Mesenchymal stem cell (in vitro differentiated cells and primary cell): ENCODE results near the gene TMEM192.

ENCODE experiments used
- DNase-seq: peaks from one replicate; pipeline ENCODE4 v3.0.0-alpha.2; 2013
- H2AFZ ChIP-seq: one replicate; pipeline ENCODE4 v1.6.1; 2013; ENCODE audit warnings: low read depth, mild to moderate bottlenecking, control low read depth, inconsistent platforms, low read length, moderate library complexity
- H2AK5ac ChIP-seq: 2 replicates; pipeline ENCODE4 v1.6.1; 2013; ENCODE audit warnings: low read length, moderate library complexity, mild to moderate bottlenecking, inconsistent platforms; ENCODE audit not compliant: severe bottlenecking
- H2BK120ac ChIP-seq: one replicate; pipeline ENCODE4 v1.6.1; 2013; ENCODE audit warnings: low read depth, mild to moderate bottlenecking, inconsistent platforms, low read length, moderate library complexity
- H2BK12ac ChIP-seq, 2 experiments: one replicate each; pipeline ENCODE4 v1.6.1; 2013; ENCODE audit warnings: inconsistent platforms in 2 of 2, low read length in 2 of 2, mild to moderate bottlenecking in 2 of 2, moderate library complexity in 2 of 2, control low read depth in 1 of 2
- H2BK15ac ChIP-seq: one replicate; pipeline ENCODE4 v1.6.1; 2013; ENCODE audit warnings: mild to moderate bottlenecking, low read depth, inconsistent platforms; ENCODE audit not compliant: poor library complexity, severe bottlenecking
- H2BK5ac ChIP-seq: 2 replicates; pipeline ENCODE4 v1.6.1; 2013; ENCODE audit warnings: low read depth, mild to moderate bottlenecking, low read length, control low read depth, inconsistent platforms; ENCODE audit not compliant: poor library complexity, severe bottlenecking
- H3K14ac ChIP-seq, 2 experiments: one replicate each; pipeline ENCODE4 v1.6.1; 2013; ENCODE audit warnings: inconsistent platforms in 2 of 2, low read length in 2 of 2, control low read depth in 1 of 2, mild to moderate bottlenecking in 1 of 2, moderate library complexity in 1 of 2
- H3K18ac ChIP-seq, 2 experiments: one replicate each; pipeline ENCODE4 v1.6.1; 2013; ENCODE audit warnings: inconsistent platforms in 2 of 2, low read length in 2 of 2, control low read depth in 1 of 2, low read depth in 1 of 2, mild to moderate bottlenecking in 1 of 2
- H3K23ac ChIP-seq, 2 experiments: one replicate each; pipeline ENCODE4 v1.6.1; 2013; ENCODE audit warnings: inconsistent platforms in 2 of 2, low read length in 2 of 2, mild to moderate bottlenecking in 2 of 2, moderate library complexity in 2 of 2, control low read depth in 1 of 2
- H3K27ac ChIP-seq: 2 replicates; pipeline ENCODE4 v1.5.1; 2013; ENCODE audit warnings: mild to moderate bottlenecking, moderate library complexity, low read length, control low read depth, inconsistent platforms; ENCODE audit not compliant: poor library complexity, severe bottlenecking
- H3K27me3 ChIP-seq, 2 experiments: 2 replicates each; pipeline versions ENCODE4 v1.6.1 to v1.7.0; 2013; ENCODE audit warnings: low read length in 2 of 2, mild to moderate bottlenecking in 2 of 2, moderate library complexity in 2 of 2, control low read depth in 1 of 2, inconsistent platforms in 1 of 2; ENCODE audit not compliant: control insufficient read depth in 1 of 2, insufficient read depth in 1 of 2
- H3K36me3 ChIP-seq, 2 experiments: 2 replicates each; pipeline versions ENCODE4 v1.6.1 to v1.7.0; 2013; ENCODE audit warnings: low read length in 2 of 2, control low read depth in 1 of 2, inconsistent platforms in 1 of 2, low read depth in 1 of 2, mild to moderate bottlenecking in 1 of 2; ENCODE audit not compliant: insufficient read depth in 2 of 2, control insufficient read depth in 1 of 2
- H3K4ac ChIP-seq, 2 experiments: one replicate each; pipeline ENCODE4 v1.6.1; 2013; ENCODE audit warnings: inconsistent platforms in 2 of 2, low read length in 2 of 2, mild to moderate bottlenecking in 2 of 2, moderate library complexity in 2 of 2, control low read depth in 1 of 2, low read depth in 1 of 2
- H3K4me1 ChIP-seq: 2 replicates; pipeline ENCODE4 v1.6.1; 2013; ENCODE audit warnings: low read depth, low read length, control low read depth; ENCODE audit not compliant: control insufficient read depth, insufficient read depth
- H3K4me2 ChIP-seq: 2 replicates; pipeline ENCODE4 v1.6.1; 2013; ENCODE audit warnings: low read length, mild to moderate bottlenecking, inconsistent platforms; ENCODE audit not compliant: poor library complexity, severe bottlenecking
- H3K4me3 ChIP-seq, 2 experiments: 2 replicates each; pipeline versions ENCODE4 v1.5.1 to v1.7.0; 2013; ENCODE audit warnings: low read length in 2 of 2, mild to moderate bottlenecking in 2 of 2, control low read depth in 1 of 2, low read depth in 1 of 2; ENCODE audit not compliant: insufficient read depth in 1 of 2
- H3K79me1 ChIP-seq: replicated peaks from 2 replicates; pipeline ENCODE4 v1.6.1; 2013; ENCODE audit warnings: mild to moderate bottlenecking, control low read depth, low read length, inconsistent platforms; ENCODE audit not compliant: poor library complexity, severe bottlenecking
- H3K9ac ChIP-seq: 2 replicates; pipeline ENCODE4 v1.7.0; 2013; ENCODE audit warnings: mild to moderate bottlenecking, low read length, moderate library complexity
- H3K9me3 ChIP-seq: 2 replicates; pipeline ENCODE4 v1.7.0; 2013; ENCODE audit warnings: mild to moderate bottlenecking, low read length; ENCODE audit not compliant: control insufficient read depth
- H4K8ac ChIP-seq: one replicate; pipeline ENCODE4 v1.6.1; 2013; ENCODE audit warnings: inconsistent platforms, mild to moderate bottlenecking, low read length, moderate library complexity
- H4K91ac ChIP-seq: one replicate; pipeline ENCODE4 v1.6.1; 2013; ENCODE audit warnings: mild to moderate bottlenecking, low read length, inconsistent platforms
- WGBS: methylation state at CpG from one replicate; pipeline ENCODE4 v1.1.7; 2013; ENCODE audit warnings: mixed read lengths; 5-methylcytosine and 5-hydroxymethylcytosine counted together

Gene TMEM192

DNA sequence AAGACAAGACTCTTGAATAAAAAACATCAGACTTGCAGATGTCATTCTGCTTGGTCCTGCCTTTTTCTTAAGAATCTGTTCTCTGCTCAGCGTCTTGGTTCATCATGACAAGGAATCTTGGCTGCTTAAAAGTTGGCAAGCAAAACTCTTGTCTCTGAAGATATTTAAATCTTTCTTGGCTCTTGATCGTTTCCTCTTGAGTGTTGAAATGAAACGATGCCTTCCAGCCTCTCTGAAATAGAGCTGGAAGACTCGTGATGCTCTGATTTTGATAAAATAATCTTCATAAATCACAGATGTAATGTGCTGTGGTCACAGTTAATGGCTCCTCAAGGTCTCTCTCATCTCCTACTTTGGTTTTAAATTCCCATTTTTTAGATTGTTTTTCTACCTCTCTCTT, 39.9 kb upstream of the TMEM192 start:
- Histone ChIP-seq H3K18ac (no peak overlapping the region), H3K9ac (peak overlapping the region; percentile 42), H3K14ac (no peak overlapping the region), H2BK15ac (no peak overlapping the region), H2BK5ac (no peak overlapping the region), H3K79me1 (no peaks in the 10 kb centered on the region), H3K4ac (no peak overlapping the region), H3K27ac (no peak overlapping the region), H2BK12ac (no peak overlapping the region), H3K27me3 (no peaks in the 10 kb centered on the region), H3K4me3 (no peak overlapping the region), H4K91ac (no peak overlapping the region), H3K9me3 (peaks cover 6% of the 10 kb centered on the region), H3K4me1 (no peaks in the 10 kb centered on the region), H2AFZ (no peak overlapping the region), H4K8ac (no peak overlapping the region), H3K4me2 (no peak overlapping the region), H3K23ac (no peak overlapping the region), H3K36me3 (no peaks in the 10 kb centered on the region), H2AK5ac (no peak overlapping the region), H2BK120ac (no peak overlapping the region)
- DNase-seq: peak; percentile 22
- WGBS: 92% methylated on average over 4 of the region's 4 CpGs

DNA sequence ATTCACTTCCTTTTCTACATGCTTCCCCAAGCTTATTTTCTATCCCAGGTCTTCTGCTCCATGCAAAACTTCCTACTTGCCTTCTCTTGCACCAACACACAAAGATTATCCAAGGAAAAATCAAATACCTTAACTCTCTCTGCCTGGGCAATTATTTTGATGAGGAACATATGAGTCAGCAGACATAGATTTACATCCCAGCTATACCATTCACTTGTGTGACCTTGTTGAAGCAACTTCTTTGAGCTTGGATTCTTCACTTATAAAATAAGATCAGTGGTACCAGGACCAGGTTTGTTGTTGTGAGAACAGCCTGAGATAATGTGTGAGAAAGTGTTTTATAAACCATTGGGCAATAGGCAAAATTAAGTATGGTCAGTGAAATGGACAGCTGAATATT, 39.1 kb upstream of the TMEM192 start:
- Histone ChIP-seq H4K91ac (no peak overlapping the region), H3K14ac (no peak overlapping the region), H2AFZ (no peak overlapping the region), H2BK12ac (no peak overlapping the region), H2AK5ac (no peak overlapping the region), H4K8ac (no peak overlapping the region), H3K9me3 (no peaks in the 10 kb centered on the region), H2BK5ac (no peak overlapping the region), H3K9ac (no peak overlapping the region), H3K27me3 (no peaks in the 10 kb centered on the region), H3K4me1 (no peaks in the 10 kb centered on the region), H3K18ac (no peak overlapping the region), H3K4me3 (no peak overlapping the region), H3K4ac (no peak overlapping the region), H3K23ac (no peak overlapping the region), H3K79me1 (no peaks in the 10 kb centered on the region), H2BK120ac (no peak overlapping the region), H3K27ac (no peak overlapping the region), H3K4me2 (no peak overlapping the region), H2BK15ac (no peak overlapping the region), H3K36me3 (no peaks in the 10 kb centered on the region)
- DNase-seq: peak; percentile 11

DNA sequence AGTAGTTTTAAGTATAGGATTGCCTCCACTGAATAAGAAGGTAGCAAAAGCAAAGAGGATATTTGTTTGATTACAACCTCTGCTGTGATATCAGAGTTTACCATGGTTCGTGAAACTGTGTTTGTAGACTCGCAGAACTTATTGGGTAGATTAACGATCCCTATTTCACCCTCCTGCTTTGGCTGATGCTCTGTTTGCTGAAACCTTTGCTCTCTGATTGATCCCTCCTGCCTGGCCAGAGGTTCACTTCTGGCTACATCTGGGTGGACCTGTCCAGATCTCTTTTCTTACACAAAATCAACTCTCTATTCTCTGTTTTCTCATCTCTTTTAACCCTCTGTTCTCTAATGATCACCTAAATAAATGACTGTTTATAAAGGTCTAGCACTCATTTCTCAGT, 37.9 kb upstream of the TMEM192 start:
- no peak overlapping the region for H3K4ac ChIP-seq
- no peaks in the 10 kb centered on the region for H3K4me1 ChIP-seq
- no peaks in the 10 kb centered on the region for H3K27me3 ChIP-seq
- H3K79me1 ChIP-seq: no peaks in the 10 kb centered on the region
- no peak overlapping the region for H2AK5ac ChIP-seq
- 96% methylated on average over 3 of the region's 3 CpGs for WGBS
- no peak overlapping the region for H3K9ac ChIP-seq
- H2BK5ac ChIP-seq: no peak overlapping the region
- H2AFZ ChIP-seq: no peak overlapping the region
- no peak overlapping the region for H4K91ac ChIP-seq
- H4K8ac ChIP-seq: no peak overlapping the region
- no peak overlapping the region for H2BK12ac ChIP-seq
- H3K14ac ChIP-seq: no peak overlapping the region
- H3K4me2 ChIP-seq: no peak overlapping the region
- H2BK120ac ChIP-seq: no peak overlapping the region
- H3K4me3 ChIP-seq: no peak overlapping the region
- no peaks in the 10 kb centered on the region for H3K36me3 ChIP-seq
- no peak overlapping the region for H3K27ac ChIP-seq
- no peaks in the 10 kb centered on the region for H3K9me3 ChIP-seq
- H2BK15ac ChIP-seq: no peak overlapping the region
- no peak overlapping the region for H3K18ac ChIP-seq
- H3K23ac ChIP-seq: no peak overlapping the region
- DNase-seq: no peak

- Histone ChIP-seq H3K4me3 (no peak overlapping the region), H3K4ac (no peak overlapping the region), H2BK120ac (no peak overlapping the region), H3K27ac (no peak overlapping the region), H2AK5ac (no peak overlapping the region), H3K9me3 (no peaks in the 10 kb centered on the region), H3K79me1 (no peaks in the 10 kb centered on the region), H4K91ac (no peak overlapping the region), H3K23ac (no peak overlapping the region), H2BK5ac (no peak overlapping the region), H2AFZ (no peak overlapping the region), H4K8ac (no peak overlapping the region), H3K36me3 (no peaks in the 10 kb centered on the region), H3K27me3 (no peaks in the 10 kb centered on the region), H3K4me2 (no peak overlapping the region), H3K18ac (no peak overlapping the region), H3K4me1 (no peaks in the 10 kb centered on the region), H3K9ac (no peak overlapping the region), H3K14ac (no peak overlapping the region), H2BK15ac (no peak overlapping the region), H2BK12ac (no peak overlapping the region)
- WGBS: 92% methylated on average over 3 of the region's 3 CpGs
- no peak for DNase-seq
Observed at GRCh38 chr4:165138843-165139242, 26.2 kb upstream of the TMEM192 start.
